H1 (cell line): ENCODE measurements around the gene LPP. TPM values are rescaled to one million over a fixed set of nuclear protein-coding genes. Genes with fewer than 3 reads are reported as not detected.

Experiments
- USF2 ChIP-seq: IDR thresholded peaks from 2 replicates; pipeline ENCODE4 v1.6.1; 2011; ENCODE audit warnings: low read length, improper control_type of control experiment
- polyA plus RNA-seq, 7 experiments: library from polyadenylated mRNA; depleted of rRNA in 3 of 7; stranded (reverse) in 5 of 7; unstranded in 2 of 7; fragments of >200 nt in 5 of 7; fragments of 200-250 nt in 2 of 7; gene quantifications; 1 replicate in 5 of 7; 2 replicates in 1 of 7; 4 replicates in 1 of 7; pipeline versions ENCODE4 v1.2.1 to v1.2.3, GENCODE V29; 2011 to 2013; ENCODE audit warnings: missing spikeins in 2 of 7, mixed read lengths in 2 of 7
- total RNA-seq: library from RNA; stranded (reverse); fragmentation: NEBNext Ultra II Directional; extraction: Animal tissue kit (Norgen Biotek cat#: 25700); gene quantifications from 2 replicates; pipeline ENCODE4 v1.2.1, GENCODE V29; 2021

LPP gene
- total and polyA plus RNA-seq, 2 of the 8 experiments (the other 6 are each of a cell fraction or from before 2014, with no cell fraction given): 10.0 to 53.3 TPM

GRCh38 chr3:188316723-188317070, 162.7 kb downstream of the LPP start (continued):
- TF ChIP-seq USF2: no peak
